SK-N-SH (cell line): ENCODE measurements around the gene CEP170B. TPM values are rescaled to one million over a fixed set of nuclear protein-coding genes. Genes with fewer than 3 reads are reported as not detected.

Source experiments
- CTCF ChIA-PET: fragments of 300-600, 350-600 bp; formaldehyde crosslinking; extraction: SDS; loops from one replicate; lab custom pipeline; 2021; lab: Yijun Ruan, JAX
- POLR2A ChIA-PET: fragments of 350-600 bp; sonication (Branson Sonifier 250); formaldehyde crosslinking; extraction: SDS; loops from one replicate; lab custom pipeline; 2020; ENCODE audit warnings: antibody characterized with exemption, inconsistent platforms; lab: Yijun Ruan, JAX
- DNase-seq: peaks from one replicate; pipeline ENCODE4 v3.0.0; 2012
- H2AFZ ChIP-seq: fragments of 200-600 bp; sonication (generic); 2 replicates; pipeline ENCODE4 v1.8.1; 2016; ENCODE audit warnings: antibody characterized with exemption, mild to moderate bottlenecking, low read depth
- H3F3A ChIP-seq: fragments of 200-600 bp; sonication (generic); replicated peaks from 2 replicates; pipeline ENCODE3; 2016; ENCODE audit warnings: antibody characterized with exemption, mild to moderate bottlenecking; ENCODE audit not compliant: insufficient read depth
- H3K27ac ChIP-seq, 2 experiments: fragments of 200-500 bp in 1 of 2; fragments of 200-600 bp in 1 of 2; sonication (Bioruptor generic) in 1 of 2; sonication (generic), shearing (Covaris generic) in 1 of 2; 2 replicates each; pipeline versions ENCODE4 v1.5.1 to v1.6.1; 2014 to 2016; ENCODE audit warnings: low read depth in 2 of 2, inconsistent platforms in 1 of 2, low read length in 1 of 2, mild to moderate bottlenecking in 1 of 2, mixed read lengths in 1 of 2
- H3K27me3 ChIP-seq: fragments of 200-600 bp; sonication (generic), shearing (Covaris generic); 2 replicates; pipeline ENCODE4 v1.6.1; 2016; ENCODE audit warnings: mixed run types; ENCODE audit not compliant: insufficient read depth
- H3K36me3 ChIP-seq, 2 experiments: fragments of 200-500 bp in 1 of 2; fragments of 200-600 bp in 1 of 2; sonication (Bioruptor generic) in 1 of 2; sonication (generic) in 1 of 2; replicated peaks in 1 of 2; 2 replicates each; pipeline versions ENCODE3 to v1.5.1; 2014 to 2016; ENCODE audit warnings: low read length in 1 of 2, mild to moderate bottlenecking in 1 of 2; ENCODE audit not compliant: insufficient read depth in 2 of 2, control insufficient read depth in 1 of 2
- H3K4me1 ChIP-seq, 2 experiments: fragments of 200-500 bp in 1 of 2; fragments of 200-600 bp in 1 of 2; sonication (Bioruptor generic) in 1 of 2; sonication (generic), shearing (Covaris generic) in 1 of 2; 2 replicates each; pipeline versions ENCODE4 v1.5.1 to v1.6.1; 2014 to 2016; ENCODE audit warnings: low read depth in 1 of 2, low read length in 1 of 2, mixed run types in 1 of 2; ENCODE audit not compliant: insufficient read depth in 2 of 2, control insufficient read depth in 1 of 2
- H3K4me2 ChIP-seq: fragments of 200-600 bp; sonication (generic), shearing (Covaris generic); 2 replicates; pipeline ENCODE4 v1.6.1; 2017; ENCODE audit warnings: mixed run types
- H3K4me3 ChIP-seq, 2 experiments: fragments of 200-500 bp in 1 of 2; fragments of 200-600 bp in 1 of 2; sonication (Bioruptor generic) in 1 of 2; sonication (generic), shearing (Covaris generic) in 1 of 2; 2 replicates each; pipeline versions ENCODE4 v1.5.1 to v1.8.1; 2014 to 2016; ENCODE audit warnings: low read depth in 2 of 2, inconsistent platforms in 1 of 2, low read length in 1 of 2, mild to moderate bottlenecking in 1 of 2, mixed read lengths in 1 of 2, moderate library complexity in 1 of 2
- H3K79me2 ChIP-seq: fragments of 200-600 bp; sonication (generic); 2 replicates; pipeline ENCODE4 v1.8.1; 2017; ENCODE audit warnings: mild to moderate bottlenecking; ENCODE audit not compliant: insufficient read depth
- H3K9ac ChIP-seq: fragments of 200-600 bp; sonication (generic); 2 replicates; pipeline ENCODE4 v1.6.1; 2017; ENCODE audit warnings: mixed run types
- H3K9me2 ChIP-seq: fragments of 200-600 bp; sonication (generic); 2 replicates; pipeline ENCODE4 v1.6.1; 2017; ENCODE audit warnings: mixed run types
- H3K9me3 ChIP-seq: fragments of 200-600 bp; sonication (generic); 2 replicates; pipeline ENCODE4 v1.6.1; 2017; ENCODE audit warnings: mixed run types, mild to moderate bottlenecking, moderate library complexity
- H4K20me1 ChIP-seq: fragments of 200-600 bp; sonication (generic); 2 replicates; pipeline ENCODE4 v1.6.1; 2017; ENCODE audit warnings: mild to moderate bottlenecking, mixed run types; ENCODE audit not compliant: insufficient read depth
- EP300 ChIP-seq, 2 experiments: IDR thresholded peaks; 2 replicates each; pipeline versions ENCODE4 v1.4.0 to v1.6.1; 2012; ENCODE audit warnings: borderline replicate concordance in 1 of 2, low read depth in 1 of 2, low read length in 1 of 2
- EZH2phosphoT487 ChIP-seq: fragments of 200-600 bp; sonication (generic); IDR thresholded peaks from 2 replicates; pipeline ENCODE4 v1.6.1; 2017; ENCODE audit warnings: low read depth, mixed run types, mild to moderate bottlenecking, antibody characterized with exemption, moderate library complexity, borderline replicate concordance
- FOSL2 ChIP-seq: IDR thresholded peaks from 2 replicates; pipeline ENCODE4 v1.4.0; 2012; ENCODE audit warnings: low read depth, mild to moderate bottlenecking, moderate library complexity, borderline replicate concordance
- FOXJ3 ChIP-seq: sonication (generic); formaldehyde crosslinking; IDR thresholded peaks from 2 replicates; pipeline ENCODE4 v1.5.1; 2020; ENCODE audit warnings: mild to moderate bottlenecking, missing genetic modification reagents
- GATA2 ChIP-seq: sonication (generic); formaldehyde crosslinking; IDR thresholded peaks from 2 replicates; pipeline ENCODE4 v1.5.0; 2020; ENCODE audit warnings: mild to moderate bottlenecking, missing genetic modification reagents
- MXI1 ChIP-seq: IDR thresholded peaks from 2 replicates; pipeline ENCODE4 v1.6.1; 2012; ENCODE audit warnings: mild to moderate bottlenecking, low read depth, low read length, improper control_type of control experiment
- POLR2AphosphoS5 ChIP-seq: IDR thresholded peaks from 2 replicates; pipeline ENCODE4 v1.6.1; 2012; ENCODE audit warnings: low read depth, low read length
- RAD21 ChIP-seq: IDR thresholded peaks from 2 replicates; pipeline ENCODE4 v1.6.1; 2012; ENCODE audit warnings: mild to moderate bottlenecking, low read length
- RFX5 ChIP-seq: IDR thresholded peaks from 2 replicates; pipeline ENCODE4 v1.6.1; 2012; ENCODE audit warnings: mild to moderate bottlenecking, improper control_type of control experiment, low read length
- RXRA ChIP-seq: IDR thresholded peaks from 2 replicates; pipeline ENCODE4 v1.4.0; 2012; ENCODE audit warnings: low read depth, mild to moderate bottlenecking, borderline replicate concordance
- SIN3A ChIP-seq: IDR thresholded peaks from 2 replicates; pipeline ENCODE4 v1.6.1; 2012; ENCODE audit warnings: low read depth, mild to moderate bottlenecking, low read length, moderate library complexity, borderline replicate concordance
- SMC3 ChIP-seq: IDR thresholded peaks from 2 replicates; pipeline ENCODE4 v1.6.1; 2012; ENCODE audit warnings: low read depth, low read length, improper control_type of control experiment
- TAF1 ChIP-seq: IDR thresholded peaks from 2 replicates; pipeline ENCODE4 v1.6.1; 2012; ENCODE audit warnings: low read depth, mild to moderate bottlenecking, low read length, moderate library complexity, borderline replicate concordance
- TCF12 ChIP-seq: IDR thresholded peaks from 2 replicates; pipeline ENCODE4 v1.4.0; 2012
- TEAD4 ChIP-seq: IDR thresholded peaks from 2 replicates; pipeline ENCODE4 v1.4.0; 2012; ENCODE audit warnings: mild to moderate bottlenecking, borderline replicate concordance; ENCODE audit not compliant: insufficient read depth
- WGBS: methylation state at CpG from one replicate; pipeline ENCODE4 v1.1.6; 2017; ENCODE audit warnings: low lambda C conversion rate; 5-methylcytosine and 5-hydroxymethylcytosine counted together
- polyA plus RNA-seq, 3 experiments: library from polyadenylated mRNA; depleted of rRNA; stranded (reverse); fragments of >200 nt; gene quantifications; 2 replicates each; pipeline ENCODE4 v1.2.3, GENCODE V29; 2012
- TF ChIP-seq, protein P1 (sequence below): fragments of 200-600 bp; sonication (generic); IDR thresholded peaks from 2 replicates; pipeline ENCODE4 v1.6.1; 2017; ENCODE audit warnings: antibody characterized with exemption, mild to moderate bottlenecking, moderate library complexity
- TF ChIP-seq, protein P2 (sequence below): IDR thresholded peaks from 2 replicates; pipeline ENCODE4; 2012
- TF ChIP-seq, protein P3 (sequence below): fragments of 150-350 bp; IDR thresholded peaks from 2 replicates; pipeline ENCODE4 v1.6.1; 2016; ENCODE audit warnings: mild to moderate bottlenecking, low read depth, low read length

CEP170B gene
- polyA plus RNA-seq, 1 of the 3 experiments (the other 2 are of a cell fraction) = 11.0 TPM

DNA sequence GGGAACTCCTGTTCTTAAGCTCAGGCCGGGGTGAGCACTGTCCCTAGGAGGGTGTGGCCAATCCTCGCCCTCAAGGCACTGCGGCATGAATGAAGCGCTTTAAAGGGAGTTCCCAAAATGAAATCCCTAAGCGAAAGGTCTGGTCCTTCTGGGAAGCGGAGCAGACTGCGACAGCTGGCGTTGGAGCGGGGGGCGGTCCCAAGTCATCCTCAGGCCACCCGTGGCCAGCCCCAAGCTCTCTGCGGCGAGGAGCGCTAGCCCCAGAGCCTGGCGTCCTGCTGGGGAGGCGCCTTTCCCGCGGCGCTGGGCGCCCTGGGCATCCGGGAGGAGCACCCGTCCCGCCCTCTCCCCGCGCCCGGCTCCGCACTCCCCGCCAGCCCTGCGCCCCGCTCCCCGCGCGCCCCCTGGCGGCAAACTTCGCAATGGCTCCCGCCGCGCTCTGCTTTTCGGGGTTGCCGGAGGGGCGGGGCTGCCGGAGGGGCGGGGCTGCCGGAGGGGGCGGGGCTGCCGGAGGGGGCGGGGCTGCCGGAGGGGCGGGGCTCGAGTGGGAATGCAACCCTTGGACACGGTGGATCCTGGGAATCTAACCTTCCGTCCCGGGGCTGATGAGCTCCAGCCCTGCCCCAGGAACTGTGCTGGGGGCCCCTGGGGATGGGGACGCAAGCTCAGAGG, 38.7 kb upstream of the CEP170B start:
- TF ChIP-seq, protein P1, sequence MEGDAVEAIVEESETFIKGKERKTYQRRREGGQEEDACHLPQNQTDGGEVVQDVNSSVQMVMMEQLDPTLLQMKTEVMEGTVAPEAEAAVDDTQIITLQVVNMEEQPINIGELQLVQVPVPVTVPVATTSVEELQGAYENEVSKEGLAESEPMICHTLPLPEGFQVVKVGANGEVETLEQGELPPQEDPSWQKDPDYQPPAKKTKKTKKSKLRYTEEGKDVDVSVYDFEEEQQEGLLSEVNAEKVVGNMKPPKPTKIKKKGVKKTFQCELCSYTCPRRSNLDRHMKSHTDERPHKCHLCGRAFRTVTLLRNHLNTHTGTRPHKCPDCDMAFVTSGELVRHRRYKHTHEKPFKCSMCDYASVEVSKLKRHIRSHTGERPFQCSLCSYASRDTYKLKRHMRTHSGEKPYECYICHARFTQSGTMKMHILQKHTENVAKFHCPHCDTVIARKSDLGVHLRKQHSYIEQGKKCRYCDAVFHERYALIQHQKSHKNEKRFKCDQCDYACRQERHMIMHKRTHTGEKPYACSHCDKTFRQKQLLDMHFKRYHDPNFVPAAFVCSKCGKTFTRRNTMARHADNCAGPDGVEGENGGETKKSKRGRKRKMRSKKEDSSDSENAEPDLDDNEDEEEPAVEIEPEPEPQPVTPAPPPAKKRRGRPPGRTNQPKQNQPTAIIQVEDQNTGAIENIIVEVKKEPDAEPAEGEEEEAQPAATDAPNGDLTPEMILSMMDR = peak; percentile 57
- no peak for TF ChIP-seq EP300 (IDR thresholded peaks at IDR 0.05; ENCODE audit: borderline replicate concordance in 1 of 2, low read depth in 1 of 2, low read length in 1 of 2)
- no peak for TF ChIP-seq RFX5
- peak; percentile 48 for TF ChIP-seq POLR2AphosphoS5
- TF ChIP-seq FOXJ3 (CRISPR knock-in tag) = no peak
- TF ChIP-seq RXRA = no peak
- no peak for TF ChIP-seq SIN3A
- TF ChIP-seq, protein P2, sequence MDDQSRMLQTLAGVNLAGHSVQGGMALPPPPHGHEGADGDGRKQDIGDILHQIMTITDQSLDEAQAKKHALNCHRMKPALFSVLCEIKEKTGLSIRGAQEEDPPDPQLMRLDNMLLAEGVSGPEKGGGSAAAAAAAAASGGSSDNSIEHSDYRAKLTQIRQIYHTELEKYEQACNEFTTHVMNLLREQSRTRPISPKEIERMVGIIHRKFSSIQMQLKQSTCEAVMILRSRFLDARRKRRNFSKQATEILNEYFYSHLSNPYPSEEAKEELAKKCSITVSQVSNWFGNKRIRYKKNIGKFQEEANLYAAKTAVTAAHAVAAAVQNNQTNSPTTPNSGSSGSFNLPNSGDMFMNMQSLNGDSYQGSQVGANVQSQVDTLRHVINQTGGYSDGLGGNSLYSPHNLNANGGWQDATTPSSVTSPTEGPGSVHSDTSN = 0 out of 2 replicates have a peak, but pooled peaks have one; percentile 6
- peak; percentile 60 for TF ChIP-seq RAD21
- TF ChIP-seq EZH2phosphoT487 = no peak
- no peak for TF ChIP-seq TCF12
- TF ChIP-seq GATA2 (CRISPR knock-in tag) = no peak
- no peak for TF ChIP-seq TAF1
- TF ChIP-seq MXI1 = 0 out of 2 replicates have a peak, but pooled peaks have one; percentile 39
- TF ChIP-seq SMC3 = peak; percentile 61
- TF ChIP-seq FOSL2 = no peak
- TF ChIP-seq, protein P3, sequence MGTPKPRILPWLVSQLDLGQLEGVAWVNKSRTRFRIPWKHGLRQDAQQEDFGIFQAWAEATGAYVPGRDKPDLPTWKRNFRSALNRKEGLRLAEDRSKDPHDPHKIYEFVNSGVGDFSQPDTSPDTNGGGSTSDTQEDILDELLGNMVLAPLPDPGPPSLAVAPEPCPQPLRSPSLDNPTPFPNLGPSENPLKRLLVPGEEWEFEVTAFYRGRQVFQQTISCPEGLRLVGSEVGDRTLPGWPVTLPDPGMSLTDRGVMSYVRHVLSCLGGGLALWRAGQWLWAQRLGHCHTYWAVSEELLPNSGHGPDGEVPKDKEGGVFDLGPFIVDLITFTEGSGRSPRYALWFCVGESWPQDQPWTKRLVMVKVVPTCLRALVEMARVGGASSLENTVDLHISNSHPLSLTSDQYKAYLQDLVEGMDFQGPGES = no peak
- no peak for TF ChIP-seq TEAD4
- Histone ChIP-seq H3K4me3 (peak overlapping the region; percentile 57 to 65), H3K9ac (peak overlapping the region; percentile 60; the same call in 1 of the 2 replicates), H2AFZ (peak overlapping the region; percentile 92; the same call in 1 of the 2 replicates), H3F3A (peaks cover 4% of the 10 kb centered on the region), H3K4me2 (peak overlapping the region; percentile 94), H3K9me2 (no peaks in the 10 kb centered on the region), H3K4me1 (peaks cover 0 to 14% of the 10 kb centered on the region in 2 experiments; a peak in 1 of 4 replicates), H4K20me1 (no peaks in the 10 kb centered on the region), H3K36me3 (no peaks in the 10 kb centered on the region), H3K9me3 (no peaks in the 10 kb centered on the region), H3K27me3 (no peaks in the 10 kb centered on the region), H3K27ac (peak overlapping the region in 1 of 2 experiments; percentile 35; a peak in 1 of 4 replicates), H3K79me2 (no peaks in the 10 kb centered on the region)
- ChIA-PET POLR2A (interaction anchor here (0.6 to 2.4 kb wide), 4 partner anchors 9 to 74 kb away, joined by 3 to 8 read pairs (median 4); partner anchors contain the start of gene SIVA1), CTCF (interaction anchor here (0.5 to 2.8 kb wide), 48 partner anchors 13 to 1528 kb away, joined by 3 to 85 read pairs (median 4); partner anchors contain the start of genes AKT1, CDCA4, CEP170B and SIVA1)
- DNase-seq = peak; percentile 95
- 0% methylated on average over 4 of the region's 54 CpGs for WGBS
